GM12892 (cell line): ENCODE measurements around the gene UTP14C. TPM values are rescaled to one million over a fixed set of nuclear protein-coding genes. Genes with fewer than 3 reads are reported as not detected.
"Not testable (repeated sequence)": the region's sequence is repeated elsewhere in the genome, so short reads cannot be mapped to it uniquely, and the experiment has no call there.

Experiments used
- DNase-seq: peaks from one replicate; pipeline ENCODE4 v3.0.0; 2011; ENCODE audit not compliant: insufficient read length
- FAIRE-seq: peaks from 2 replicates; lab custom pipeline; 2011; peaks lifted over from hg19 to GRCh38; lab: Jason Lieb, UNC
- POLR2A ChIP-seq: IDR thresholded peaks from 2 replicates; pipeline ENCODE4 v1.6.1; 2011; ENCODE audit warnings: low read depth, low read length, control low read depth
- POLR2AphosphoS5 ChIP-seq: IDR thresholded peaks from 2 replicates; pipeline ENCODE4 v1.6.1; 2011; ENCODE audit warnings: low read depth, low read length, control low read depth
- TAF1 ChIP-seq: IDR thresholded peaks from 2 replicates; pipeline ENCODE4 v1.6.1; 2011; ENCODE audit warnings: low read depth, mild to moderate bottlenecking, control low read depth, low read length, borderline replicate concordance
- polyA plus RNA-seq: library from polyadenylated mRNA; unstranded; fragments of >200 nt; gene quantifications from one replicate; pipeline ENCODE4 v1.2.1, GENCODE V29; 2012; ENCODE audit warnings: missing spikeins, inconsistent platforms; ENCODE audit not compliant: missing spikeins

UTP14C gene, protein sequence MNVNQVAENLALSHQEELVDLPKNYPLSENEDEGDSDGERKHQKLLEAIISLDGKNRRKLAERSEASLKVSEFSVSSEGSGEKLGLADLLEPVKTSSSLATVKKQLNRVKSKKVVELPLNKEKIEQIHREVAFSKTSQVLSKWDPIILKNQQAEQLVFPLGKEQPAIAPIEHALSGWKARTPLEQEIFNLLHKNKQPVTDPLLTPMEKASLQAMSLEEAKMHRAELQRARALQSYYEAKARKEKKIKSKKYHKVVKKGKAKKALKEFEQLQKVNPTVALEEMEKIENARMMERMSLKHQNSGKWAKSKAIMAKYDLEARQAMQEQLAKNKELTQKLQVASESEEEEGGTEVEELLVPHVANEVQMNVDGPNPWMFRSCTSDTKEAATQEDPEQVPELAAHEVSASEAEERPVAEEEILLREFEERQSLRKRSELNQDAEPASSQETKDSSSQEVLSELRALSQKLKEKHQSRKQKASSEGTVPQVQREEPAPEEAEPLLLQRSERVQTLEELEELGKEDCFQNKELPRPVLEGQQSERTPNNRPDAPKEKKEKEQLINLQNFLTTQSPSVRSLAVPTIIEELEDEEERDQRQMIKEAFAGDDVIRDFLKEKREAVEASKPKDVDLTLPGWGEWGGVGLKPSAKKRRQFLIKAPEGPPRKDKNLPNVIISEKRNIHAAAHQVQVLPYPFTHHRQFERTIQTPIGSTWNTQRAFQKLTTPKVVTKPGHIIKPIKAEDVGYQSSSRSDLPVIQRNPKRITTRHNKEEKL
- 3.9 TPM for polyA plus RNA-seq

GRCh38 chr13:52024481-52024880, at the start of gene UTP14C:
TSS of gene UTP14C (plus strand) at chr13:52024691. CDS start at chr13:52028805, 4,114 bp downstream.
- FAIRE-seq (no peak), DNase-seq (no peak)
- no peak for TF ChIP-seq TAF1
- no peak for TF ChIP-seq POLR2AphosphoS5
- TF ChIP-seq POLR2A: no peak

DNA sequence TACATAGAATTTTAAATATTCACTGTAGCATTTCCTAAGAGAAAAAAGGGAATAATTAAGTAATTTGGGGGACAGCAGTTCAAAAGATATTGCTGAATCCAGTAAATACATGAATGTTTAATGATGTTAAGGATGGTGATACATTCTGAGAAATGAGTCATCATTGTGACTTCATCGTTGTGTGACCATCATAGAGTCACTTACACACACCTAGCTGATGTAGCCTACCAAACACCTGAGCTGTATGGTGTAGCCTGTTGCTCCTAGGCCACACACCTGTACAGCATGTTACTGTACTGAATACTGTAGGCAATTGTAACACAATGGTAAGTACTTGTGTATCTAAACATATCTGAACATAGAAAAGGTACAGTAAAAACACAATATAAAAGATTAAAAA, 48.1 kb upstream of the UTP14C start:
- no peak for DNase-seq
- FAIRE-seq: no peak

GRCh38 chr13:51976890-51977289, 47.6 kb upstream of the UTP14C start:
- DNase-seq (no peak), FAIRE-seq (no peak)
- no peak for TF ChIP-seq POLR2AphosphoS5
- no peak for TF ChIP-seq TAF1
- TF ChIP-seq POLR2A: no peak

More for the DNA sequence above, 48.1 kb upstream of the UTP14C start:
- TF ChIP-seq POLR2A: no peak
- TF ChIP-seq POLR2AphosphoS5: no peak
- TF ChIP-seq TAF1: no peak

DNA sequence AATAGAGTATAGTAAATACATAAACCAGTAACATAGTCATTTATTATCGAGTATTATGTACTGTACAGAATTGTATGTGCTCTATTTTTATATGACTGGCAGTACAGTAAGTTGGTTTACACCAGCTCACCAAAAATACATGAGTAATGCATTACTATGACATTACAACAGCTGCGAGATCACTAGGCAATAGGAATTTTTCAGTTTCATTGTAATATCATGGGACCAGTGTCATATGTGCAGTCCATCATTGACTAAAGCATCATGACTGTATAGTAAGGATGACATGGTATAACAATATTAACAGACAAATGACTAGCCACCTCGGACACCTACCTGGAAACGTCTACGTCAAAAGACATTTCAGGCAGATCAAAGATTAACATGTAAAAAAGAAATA, 46.9 kb upstream of the UTP14C start:
- no peak for DNase-seq
- no peak for FAIRE-seq
- TF ChIP-seq POLR2AphosphoS5 (no peak), POLR2A (no peak), TAF1 (no peak)

GRCh38 chr13:51978796-51979556, 45.5 kb upstream of the UTP14C start:
- FAIRE-seq: no peak
- no peak for DNase-seq

GRCh38 chr13:51980908-51981307, 43.6 kb upstream of the UTP14C start:
- DNase-seq (no peak), FAIRE-seq (no peak)
- no peak for TF ChIP-seq POLR2AphosphoS5

More at GRCh38 chr13:51978796-51979556, 45.5 kb upstream of the UTP14C start:
- TF ChIP-seq POLR2AphosphoS5 (no peak), POLR2A (no peak), TAF1 (no peak)

GRCh38 chr13:51981355-51981754, 43.1 kb upstream of the UTP14C start:
- TF ChIP-seq POLR2A: no peak
- TF ChIP-seq TAF1: no peak
- TF ChIP-seq POLR2AphosphoS5: no peak
- DNase-seq: no peak

DNA sequence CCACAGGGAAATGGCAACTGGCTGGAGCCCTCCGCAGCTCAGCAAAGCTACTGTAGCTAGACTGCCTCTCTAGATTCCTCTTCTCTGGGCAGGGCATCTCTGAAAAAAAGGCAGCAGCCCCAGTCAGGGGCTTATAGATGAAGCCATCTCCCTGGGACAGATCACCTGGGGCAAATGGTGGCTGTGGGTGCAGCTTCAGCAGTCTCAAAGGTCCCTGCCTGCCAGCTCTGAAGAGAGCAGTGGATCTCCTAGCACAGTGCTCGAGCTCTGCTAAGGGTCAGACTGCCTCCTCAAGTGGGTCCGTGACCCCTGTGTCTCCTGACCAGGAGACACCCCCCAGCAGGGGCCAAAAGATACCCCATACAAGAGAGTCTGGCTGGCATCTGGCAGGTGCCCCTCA, 41.2 kb upstream of the UTP14C start:
- not testable (repeated sequence) for FAIRE-seq, DNase-seq

More at GRCh38 chr13:51981355-51981754, 43.1 kb upstream of the UTP14C start:
- FAIRE-seq: no peak

- FAIRE-seq: not testable (repeated sequence)
These were observed 39.6 kb upstream of the UTP14C start for GRCh38 chr13:51984904-51985303.

GRCh38 chr13:51988988-51989618, 35.4 kb upstream of the UTP14C start:
- FAIRE-seq (no peak), DNase-seq (no peak)
- TF ChIP-seq POLR2A (no peak), POLR2AphosphoS5 (no peak), TAF1 (no peak)

More at GRCh38 chr13:51984904-51985303, 39.6 kb upstream of the UTP14C start:
- DNase-seq: not testable (repeated sequence)

DNA sequence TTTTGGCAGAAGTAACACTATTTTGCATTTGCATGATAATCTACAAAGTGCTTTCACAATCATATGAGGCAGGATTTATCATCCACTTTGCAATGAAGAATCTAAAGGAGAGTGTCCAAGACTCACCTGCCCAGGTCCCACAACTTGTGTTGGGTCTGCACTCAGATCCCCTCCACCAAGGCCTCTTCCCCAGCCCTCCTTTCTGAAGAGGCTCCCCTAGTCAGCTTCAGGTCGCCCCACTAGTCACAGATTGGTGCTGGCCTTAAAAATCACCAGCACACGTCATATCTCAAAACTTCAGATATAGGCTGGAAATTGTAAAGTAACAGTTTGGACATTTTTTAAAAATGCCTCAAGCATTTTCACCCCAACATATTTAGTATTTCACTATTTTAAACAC, 30.8 kb upstream of the UTP14C start:
- FAIRE-seq (no peak), DNase-seq (no peak)
- TF ChIP-seq TAF1 (no peak), POLR2A (no peak), POLR2AphosphoS5 (no peak)
